AG09309 (cell line): Measurements from ENCODE around the gene SERPINB7.

Experiments
- DNase-seq: peaks from one replicate; pipeline ENCODE4 v3.0.0-alpha.2; 2010; ENCODE audit warnings: low read depth
- H3K4me3 ChIP-seq: 2 replicates; pipeline ENCODE4 v1.5.1; 2011; ENCODE audit warnings: mild to moderate bottlenecking, low read depth, low read length, moderate library complexity; ENCODE audit not compliant: control insufficient read depth
- CTCF ChIP-seq: IDR thresholded peaks from 2 replicates; pipeline ENCODE4 v1.5.1; 2011; ENCODE audit warnings: mild to moderate bottlenecking, low read depth, low read length, inconsistent platforms; ENCODE audit not compliant: insufficient read depth, control insufficient read depth; ENCODE audit errors: missing control alignments

SERPINB7 gene

GRCh38 chr18:63775166-63775730 lies at the start of gene SERPINB7:
Gene SERPINB7 (plus strand): TSS chr18:63775418. CDS start chr18:63782373, 6,955 bp downstream.
- TF ChIP-seq CTCF: no peak
- H3K4me3 ChIP-seq: no peak within 1 kb of the TSS; the same call in 1 of the 2 replicates
- peak; percentile 71 for DNase-seq

GRCh38 chr18:63725682-63726480 lies 49.3 kb upstream of the SERPINB7 start:
- H3K4me3 ChIP-seq: no peak overlapping the region
- TF ChIP-seq CTCF: no peak
- DNase-seq: no peak

- no peak for TF ChIP-seq CTCF
- DNase-seq: no peak
- H3K4me3 ChIP-seq: no peak overlapping the region
Observed at GRCh38 chr18:63730773-63731172, 44.4 kb upstream of the SERPINB7 start.

- DNase-seq: no peak
- no peak overlapping the region for H3K4me3 ChIP-seq
- TF ChIP-seq CTCF: no peak
Observed at GRCh38 chr18:63731215-63731614, 44.0 kb upstream of the SERPINB7 start.

- no peak for TF ChIP-seq CTCF
- H3K4me3 ChIP-seq: no peak overlapping the region
- DNase-seq: peak; percentile 16
Observed at GRCh38 chr18:63736876-63737275, 38.3 kb upstream of the SERPINB7 start.

- peak; percentile 72 for TF ChIP-seq CTCF
- DNase-seq: peak; percentile 52
- no peak overlapping the region for H3K4me3 ChIP-seq
Observed at GRCh38 chr18:63741769-63742168, 33.4 kb upstream of the SERPINB7 start.
